Stomach (tissue), 4 donors: ENCODE measurements around the gene KRT72.

Source experiments
- CTCF ChIP-seq, 7 experiments: fragments of 450-650 bp in 4 of 7; fragments of 200-600 bp in 3 of 7; sonication (generic) in 3 of 7; IDR thresholded peaks; one replicate each; pipeline ENCODE4 v1.5.1; 2016 to 2019; ENCODE audit warnings: antibody characterized with exemption in 7 of 7, control low read depth in 2 of 7, mild to moderate bottlenecking in 1 of 7
- POLR2A ChIP-seq, 4 donors: fragments of 450-650 bp; IDR thresholded peaks; one replicate each; pipeline ENCODE4 v1.6.1; 2016; ENCODE audit warnings: antibody characterized with exemption in 4 of 4, control low read depth in 2 of 4, mild to moderate bottlenecking in 1 of 4, moderate library complexity in 1 of 4
- POLR2AphosphoS5 ChIP-seq, 3 donors: sonication (generic); formaldehyde crosslinking; IDR thresholded peaks; one replicate each; pipeline ENCODE4 v1.6.1; 2016; ENCODE audit warnings: antibody characterized with exemption in 3 of 3

- TF ChIP-seq CTCF (IDR thresholded peaks at IDR 0.05) (no peak), POLR2A (IDR thresholded peaks at IDR 0.05) (no peak), POLR2AphosphoS5 (IDR thresholded peaks at IDR 0.05) (no peak)
Measured at GRCh38 chr12:52546126-52546525, 55.1 kb downstream of the KRT72 start.
